Measurements from ENCODE around the gene DPP8. TPM values are rescaled to one million over a fixed set of nuclear protein-coding genes. Genes with fewer than 3 reads are reported as not detected.

Gene DPP8
- total RNA-seq, 2 experiments from 2014 or later, result 27.7 to 32.6 TPM

GRCh38 chr15:65512807-65513416 is 4.6 kb downstream of the DPP8 start:
- POLR2A ChIA-PET, result interaction anchor here (0.5 to 1.2 kb wide), 7 partner anchors 11 to 1846 kb away, joined by 3 to 5 read pairs (median 3); partner anchors contain the start of gene HACD3
- no peak overlapping the region for H3K4me3 Mint-ChIP-seq
- peak overlapping the region; percentile 54 for H3K27ac Mint-ChIP-seq

GRCh38 chr15:65512189-65512588 is 5.3 kb downstream of the DPP8 start:
- ChIA-PET POLR2A (interaction anchor here (0.5 to 1.2 kb wide), 6 partner anchors 11 to 1200 kb away, joined by 3 to 5 read pairs (median 4); partner anchors contain the start of gene HACD3), CTCF (interaction anchor here (1.3 kb wide), 1 partner anchor 16 kb away, joined by 4 read pairs; no protein-coding TSS in a partner anchor)
- DNase-seq (no peak), ATAC-seq (no peak)
- Mint-ChIP-seq H3K36me3 (ENCODE audit: low read depth) (peaks cover 38% of the 10 kb centered on the region), H3K9me3 (no peaks in the 10 kb centered on the region), H3K27me3 (no peaks in the 10 kb centered on the region), H3K4me1 (ENCODE audit: low read depth) (peaks cover 48% of the 10 kb centered on the region), H3K27ac (peak overlapping the region; percentile 54), H3K4me3 (no peak overlapping the region)
- TF ChIP-seq CTCF (IDR thresholded peaks at IDR 0.05), result no peak
- intact Hi-C loops (cut with micrococcal nuclease), result no loop called here

More at GRCh38 chr15:65512807-65513416, 4.6 kb downstream of the DPP8 start:
- intact Hi-C loops (cut with micrococcal nuclease), result no loop called here
- no peak for DNase-seq
- no peak for TF ChIP-seq CTCF (IDR thresholded peaks at IDR 0.05)
- CTCF ChIA-PET, result interaction anchor here (2.0 kb wide), 1 partner anchor 17 kb away, joined by 5 read pairs; the partner anchor contains the start of gene HACD3
- H3K9me3 Mint-ChIP-seq, result no peaks in the 10 kb centered on the region
- no peaks in the 10 kb centered on the region for H3K27me3 Mint-ChIP-seq
- peaks cover 38% of the 10 kb centered on the region for H3K36me3 Mint-ChIP-seq (ENCODE audit: low read depth)
- no peak for ATAC-seq
- H3K4me1 Mint-ChIP-seq (ENCODE audit: low read depth), result peaks cover 49% of the 10 kb centered on the region

DNA sequence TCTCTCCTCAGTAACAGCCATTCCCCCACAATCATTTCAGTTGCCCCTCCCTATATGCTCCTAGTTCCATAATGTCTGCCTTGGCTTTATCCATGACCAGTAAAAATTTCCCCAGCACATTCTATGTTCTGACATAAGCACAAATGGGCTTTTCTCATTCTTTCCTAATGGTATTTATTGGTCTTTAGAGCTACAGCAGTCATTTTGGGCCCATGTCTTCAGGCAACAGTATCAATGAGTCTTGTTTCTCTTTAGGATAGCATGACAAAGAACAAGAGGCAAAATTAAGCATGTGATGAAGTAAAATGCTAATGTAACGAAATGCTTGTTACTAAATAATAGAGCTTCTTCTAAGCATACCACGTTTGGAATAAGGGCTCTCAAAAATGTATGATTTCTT is 8.2 kb downstream of the DPP8 start:
- H3K4me3 Mint-ChIP-seq, result no peak overlapping the region
- ChIA-PET POLR2A (interaction anchor here (0.6 to 1.5 kb wide), 2 partner anchors 19 to 274 kb away, joined by 3 to 4 read pairs; no protein-coding TSS in a partner anchor), CTCF (interaction anchor here (0.8 kb wide), 1 partner anchor 518 kb away, joined by 3 read pairs; no protein-coding TSS in a partner anchor)
- TF ChIP-seq CTCF (IDR thresholded peaks at IDR 0.05), result no peak
- DNase-seq, result no peak
- peaks cover 30% of the 10 kb centered on the region for H3K4me1 Mint-ChIP-seq (ENCODE audit: low read depth)
- peaks cover 29% of the 10 kb centered on the region for H3K36me3 Mint-ChIP-seq (ENCODE audit: low read depth)
- intact Hi-C loops (cut with micrococcal nuclease), result no loop called here
- H3K9me3 Mint-ChIP-seq, result no peaks in the 10 kb centered on the region
- H3K27me3 Mint-ChIP-seq, result no peaks in the 10 kb centered on the region
- ATAC-seq, result no peak
- no peak overlapping the region for H3K27ac Mint-ChIP-seq

- ATAC-seq, result no peak
- peaks cover 29% of the 10 kb centered on the region for H3K36me3 Mint-ChIP-seq (ENCODE audit: low read depth)
- no peak overlapping the region for H3K27ac Mint-ChIP-seq
- H3K4me3 Mint-ChIP-seq, result no peak overlapping the region
- H3K27me3 Mint-ChIP-seq, result no peaks in the 10 kb centered on the region
- no peak for DNase-seq
- no peaks in the 10 kb centered on the region for H3K9me3 Mint-ChIP-seq
- intact Hi-C loops (cut with micrococcal nuclease), result no loop called here
- ChIA-PET CTCF (no interaction called here), POLR2A (no interaction called here)
- peaks cover 6% of the 10 kb centered on the region for H3K4me1 Mint-ChIP-seq (ENCODE audit: low read depth)
- no peak for TF ChIP-seq CTCF (IDR thresholded peaks at IDR 0.05)
Measured at GRCh38 chr15:65494076-65494475, 23.4 kb downstream of the DPP8 start.

DNA sequence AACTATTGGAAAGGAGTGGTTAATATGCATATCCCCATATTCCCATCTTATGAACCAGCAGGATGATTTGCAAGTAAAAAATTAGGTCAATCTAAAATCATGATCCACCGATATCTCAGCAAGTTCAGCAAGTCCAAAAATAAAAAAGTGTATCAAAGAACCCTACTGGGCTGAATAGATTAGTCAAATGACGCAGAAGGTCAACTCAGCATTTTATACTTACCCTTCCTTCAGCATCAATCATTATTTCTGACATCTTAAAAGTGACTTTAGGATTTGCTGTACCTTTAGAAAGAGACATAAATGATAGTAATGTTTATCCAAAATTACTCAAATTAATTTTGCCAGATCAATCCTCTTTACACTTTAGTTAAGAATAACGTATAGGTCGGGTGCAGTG is 32.6 kb downstream of the DPP8 start:
- Mint-ChIP-seq H3K36me3 (ENCODE audit: low read depth) (peaks cover 39% of the 10 kb centered on the region), H3K27me3 (no peaks in the 10 kb centered on the region), H3K9me3 (no peaks in the 10 kb centered on the region), H3K4me1 (ENCODE audit: low read depth) (no peaks in the 10 kb centered on the region), H3K4me3 (no peak overlapping the region), H3K27ac (no peak overlapping the region)
- ATAC-seq, result no peak
- ChIA-PET CTCF (no interaction called here), POLR2A (no interaction called here)
- no peak for DNase-seq
- no peak for TF ChIP-seq CTCF (IDR thresholded peaks at IDR 0.05)
- intact Hi-C loops (cut with micrococcal nuclease), result no loop called here
